Mesothelial cell of epicardium (in vitro differentiated cells): Measurements from ENCODE around the gene BLOC1S1. TPM values are rescaled to one million over a fixed set of nuclear protein-coding genes. Genes with fewer than 3 reads are reported as not detected.

Experiments used
- DNase-seq, 2 experiments: peaks; one replicate each; pipeline ENCODE4 v3.0.0; 2021; ENCODE audit warnings: low spot score in 2 of 2; ENCODE audit not compliant: unreplicated experiment in 2 of 2
- H3K27ac Mint-ChIP-seq: 2 replicates; pipeline ENCODE4 v1.8.0; 2021; ENCODE audit warnings: mixed read lengths
- H3K27me3 Mint-ChIP-seq: 2 replicates; pipeline ENCODE4 v1.8.0; 2021; ENCODE audit warnings: low read depth, mixed read lengths
- H3K36me3 Mint-ChIP-seq: 2 replicates; pipeline ENCODE4 v1.8.0; 2021; ENCODE audit warnings: mixed read lengths
- H3K4me1 Mint-ChIP-seq: 2 replicates; pipeline ENCODE4 v1.8.0; 2021; ENCODE audit warnings: mixed read lengths
- H3K4me3 Mint-ChIP-seq: 2 replicates; pipeline ENCODE4 v1.8.0; 2021; ENCODE audit warnings: mild to moderate bottlenecking, moderate library complexity, mixed read lengths
- H3K9me3 Mint-ChIP-seq: 2 replicates; pipeline ENCODE4 v1.8.0; 2021; ENCODE audit warnings: mixed read lengths
- CTCF ChIP-seq: fragments of 200-600 bp; sonication (generic); IDR thresholded peaks from one replicate; pipeline ENCODE4 v1.5.0; 2021; ENCODE audit warnings: antibody characterized with exemption; ENCODE audit not compliant: unreplicated experiment
- total RNA-seq: library from RNA; stranded (reverse); gene quantifications from 3 replicates; pipeline ENCODE4 v1.2.1, GENCODE V29; 2021

The BLOC1S1 gene
- total RNA-seq, 1 donor from 2014 or later = 58.0 TPM

GRCh38 chr12:55699471-55700055 is 16.3 kb upstream of the BLOC1S1 start:
- no peak overlapping the region for H3K4me3 Mint-ChIP-seq

GRCh38 chr12:55700255-55701018 is 15.4 kb upstream of the BLOC1S1 start:
- no peak for DNase-seq
- H3K36me3 Mint-ChIP-seq = no peaks in the 10 kb centered on the region
- H3K27ac Mint-ChIP-seq = no peak overlapping the region
- H3K4me1 Mint-ChIP-seq = no peaks in the 10 kb centered on the region
- H3K9me3 Mint-ChIP-seq = no peaks in the 10 kb centered on the region
- peaks cover 17% of the 10 kb centered on the region for H3K27me3 Mint-ChIP-seq
- H3K4me3 Mint-ChIP-seq = no peak overlapping the region
- no peak for TF ChIP-seq CTCF

More at GRCh38 chr12:55699471-55700055, 16.3 kb upstream of the BLOC1S1 start:
- Mint-ChIP-seq H3K27me3 (peaks cover 10% of the 10 kb centered on the region), H3K36me3 (no peaks in the 10 kb centered on the region), H3K9me3 (no peaks in the 10 kb centered on the region), H3K27ac (no peak overlapping the region), H3K4me1 (no peaks in the 10 kb centered on the region)
- no peak for TF ChIP-seq CTCF
- DNase-seq = no peak

GRCh38 chr12:55702861-55703260 is 13.0 kb upstream of the BLOC1S1 start:
- H3K27ac Mint-ChIP-seq = no peak overlapping the region
- TF ChIP-seq CTCF = no peak
- H3K9me3 Mint-ChIP-seq = no peaks in the 10 kb centered on the region
- H3K36me3 Mint-ChIP-seq = no peaks in the 10 kb centered on the region
- H3K4me1 Mint-ChIP-seq = peaks cover 8% of the 10 kb centered on the region
- H3K27me3 Mint-ChIP-seq = peaks cover 37% of the 10 kb centered on the region
- no peak overlapping the region for H3K4me3 Mint-ChIP-seq
- DNase-seq = no peak

GRCh38 chr12:55703288-55703687 is 12.6 kb upstream of the BLOC1S1 start:
- no peak for DNase-seq
- H3K27me3 Mint-ChIP-seq = peaks cover 41% of the 10 kb centered on the region
- no peak overlapping the region for H3K4me3 Mint-ChIP-seq
- no peak overlapping the region for H3K27ac Mint-ChIP-seq
- H3K9me3 Mint-ChIP-seq = no peaks in the 10 kb centered on the region
- peaks cover 12% of the 10 kb centered on the region for H3K4me1 Mint-ChIP-seq
- TF ChIP-seq CTCF = no peak
- H3K36me3 Mint-ChIP-seq = no peaks in the 10 kb centered on the region

GRCh38 chr12:55703901-55704761 is 11.7 kb upstream of the BLOC1S1 start:
- H3K27ac Mint-ChIP-seq = no peak overlapping the region
- no peaks in the 10 kb centered on the region for H3K36me3 Mint-ChIP-seq
- TF ChIP-seq CTCF = no peak
- H3K4me3 Mint-ChIP-seq = no peak overlapping the region
- H3K27me3 Mint-ChIP-seq = peaks cover 50% of the 10 kb centered on the region
- DNase-seq = no peak
- no peaks in the 10 kb centered on the region for H3K9me3 Mint-ChIP-seq
- H3K4me1 Mint-ChIP-seq = peaks cover 17% of the 10 kb centered on the region
